Mesendoderm (in vitro differentiated cells): ENCODE results near the gene DNAJC9.
A peak's percentile ranks its signal among the peaks of the same experiment; 100 is the strongest.

ENCODE experiments used
- DNase-seq: peaks from one replicate; pipeline ENCODE4 v3.0.0; 2013
- H2AK5ac ChIP-seq: 2 replicates; pipeline ENCODE4 v1.6.1; 2013; ENCODE audit warnings: low read length, inconsistent platforms
- H2BK120ac ChIP-seq: 2 replicates; pipeline ENCODE4 v1.6.1; 2013; ENCODE audit warnings: low read depth, mild to moderate bottlenecking, low read length, moderate library complexity, mixed read lengths
- H2BK15ac ChIP-seq: replicated peaks from 2 replicates; pipeline ENCODE4 v1.6.1; 2013; ENCODE audit warnings: low read depth, mild to moderate bottlenecking, moderate library complexity
- H2BK5ac ChIP-seq: 2 replicates; pipeline ENCODE4 v1.6.1; 2013; ENCODE audit warnings: low read length, inconsistent platforms
- H3K18ac ChIP-seq: 2 replicates; pipeline ENCODE4 v1.6.1; 2013; ENCODE audit warnings: mild to moderate bottlenecking, low read length, mixed read lengths
- H3K23ac ChIP-seq: one replicate; pipeline ENCODE4 v1.6.1; 2013; ENCODE audit warnings: low read length
- H3K27ac ChIP-seq: 2 replicates; pipeline ENCODE4 v1.5.1; 2013; ENCODE audit warnings: low read depth, mild to moderate bottlenecking, inconsistent platforms, low read length, moderate library complexity
- H3K27me3 ChIP-seq: 2 replicates; pipeline ENCODE4 v1.6.1; 2013; ENCODE audit warnings: low read length, control low read depth, mild to moderate bottlenecking, inconsistent platforms; ENCODE audit not compliant: insufficient read depth, poor library complexity
- H3K36me3 ChIP-seq: 2 replicates; pipeline ENCODE4 v1.6.1; 2013; ENCODE audit warnings: low read length, inconsistent platforms; ENCODE audit not compliant: control insufficient read depth, insufficient read depth
- H3K4ac ChIP-seq: one replicate; pipeline ENCODE4 v1.6.1; 2013; ENCODE audit warnings: low read depth, mild to moderate bottlenecking, low read length, moderate library complexity
- H3K4me1 ChIP-seq: 2 replicates; pipeline ENCODE4 v1.6.1; 2013; ENCODE audit warnings: low read depth, low read length, inconsistent platforms; ENCODE audit not compliant: control insufficient read depth
- H3K4me2 ChIP-seq: 2 replicates; pipeline ENCODE4 v1.6.1; 2013; ENCODE audit warnings: low read length
- H3K4me3 ChIP-seq: 2 replicates; pipeline ENCODE4 v1.5.1; 2013; ENCODE audit warnings: mild to moderate bottlenecking, low read length
- H3K56ac ChIP-seq: one replicate; pipeline ENCODE4 v1.6.1; 2013; ENCODE audit warnings: low read length
- H3K79me1 ChIP-seq: 2 replicates; pipeline ENCODE4 v1.6.1; 2013; ENCODE audit warnings: low read length, inconsistent platforms
- H3K79me2 ChIP-seq: 2 replicates; pipeline ENCODE4 v1.6.1; 2013; ENCODE audit warnings: mild to moderate bottlenecking, low read length; ENCODE audit not compliant: control insufficient read depth, insufficient read depth
- H3K9ac ChIP-seq: 2 replicates; pipeline ENCODE4 v1.6.1; 2013; ENCODE audit warnings: low read length, inconsistent platforms
- H4K5ac ChIP-seq: one replicate; pipeline ENCODE4 v1.6.1; 2013; ENCODE audit warnings: low read length
- H4K8ac ChIP-seq: one replicate; pipeline ENCODE4 v1.6.1; 2013; ENCODE audit warnings: low read depth, mild to moderate bottlenecking, control low read depth, low read length, moderate library complexity
- WGBS: extraction: QIAGEN DNeasy Blood & Tissue Kit; methylation state at CpG from one replicate; pipeline ENCODE4 v1.1.7; 2013; ENCODE audit warnings: low lambda C conversion rate, missing lambda C conversion rate; ENCODE audit not compliant: insufficient coverage; ENCODE audit errors: extremely low coverage; 5-methylcytosine and 5-hydroxymethylcytosine counted together

Gene DNAJC9

GRCh38 chr10:73225518-73225917 is 21.5 kb downstream of the DNAJC9 start:
- H2BK15ac ChIP-seq: no peak overlapping the region
- no peaks in the 10 kb centered on the region for H3K79me1 ChIP-seq
- H3K23ac ChIP-seq: no peak overlapping the region
- no peak overlapping the region for H3K9ac ChIP-seq
- H3K4ac ChIP-seq: no peak overlapping the region
- no peak for DNase-seq
- no peak overlapping the region for H3K56ac ChIP-seq
- no peak overlapping the region for H3K18ac ChIP-seq
- H2BK5ac ChIP-seq: no peak overlapping the region
- no peak overlapping the region for H4K5ac ChIP-seq
- no peaks in the 10 kb centered on the region for H3K36me3 ChIP-seq
- H3K4me2 ChIP-seq: no peak overlapping the region
- H3K4me1 ChIP-seq: no peaks in the 10 kb centered on the region
- H3K79me2 ChIP-seq: no peaks in the 10 kb centered on the region
- H2BK120ac ChIP-seq: no peak overlapping the region
- no peaks in the 10 kb centered on the region for H3K27me3 ChIP-seq
- no peak overlapping the region for H3K27ac ChIP-seq
- H4K8ac ChIP-seq: no peak overlapping the region
- H3K4me3 ChIP-seq: no peak overlapping the region
- H2AK5ac ChIP-seq: no peak overlapping the region

GRCh38 chr10:73220989-73221388 is 26.1 kb downstream of the DNAJC9 start:
- Histone ChIP-seq H3K4ac (no peak overlapping the region), H2BK5ac (no peak overlapping the region), H3K36me3 (no peaks in the 10 kb centered on the region), H3K79me1 (no peaks in the 10 kb centered on the region), H3K9ac (no peak overlapping the region), H3K18ac (no peak overlapping the region), H3K4me3 (no peak overlapping the region), H3K56ac (no peak overlapping the region), H4K8ac (no peak overlapping the region), H3K4me2 (no peak overlapping the region), H3K4me1 (no peaks in the 10 kb centered on the region), H2BK15ac (no peak overlapping the region), H3K23ac (no peak overlapping the region), H4K5ac (no peak overlapping the region), H2AK5ac (no peak overlapping the region), H3K27me3 (no peaks in the 10 kb centered on the region), H3K27ac (no peak overlapping the region), H2BK120ac (no peak overlapping the region), H3K79me2 (no peaks in the 10 kb centered on the region)
- WGBS: no CpG with 5 or more reads among the region's 1 CpG
- DNase-seq: no peak

GRCh38 chr10:73219384-73219783 is 27.7 kb downstream of the DNAJC9 start:
- H3K9ac ChIP-seq: no peak overlapping the region
- H4K8ac ChIP-seq: no peak overlapping the region
- no peak for DNase-seq
- H3K4me2 ChIP-seq: no peak overlapping the region
- no peaks in the 10 kb centered on the region for H3K79me1 ChIP-seq
- H3K4ac ChIP-seq: no peak overlapping the region
- H3K27ac ChIP-seq: no peak overlapping the region
- no peaks in the 10 kb centered on the region for H3K27me3 ChIP-seq
- no peak overlapping the region for H3K4me3 ChIP-seq
- H2BK120ac ChIP-seq: no peak overlapping the region
- no peaks in the 10 kb centered on the region for H3K4me1 ChIP-seq
- H3K18ac ChIP-seq: no peak overlapping the region
- H4K5ac ChIP-seq: no peak overlapping the region
- H3K23ac ChIP-seq: no peak overlapping the region
- no peak overlapping the region for H2BK15ac ChIP-seq
- no peaks in the 10 kb centered on the region for H3K79me2 ChIP-seq
- H2AK5ac ChIP-seq: no peak overlapping the region
- H3K56ac ChIP-seq: no peak overlapping the region
- H3K36me3 ChIP-seq: no peaks in the 10 kb centered on the region
- H2BK5ac ChIP-seq: no peak overlapping the region

GRCh38 chr10:73218431-73219191 is 28.4 kb downstream of the DNAJC9 start:
- no peak overlapping the region for H3K4ac ChIP-seq
- H3K18ac ChIP-seq: no peak overlapping the region
- no peak overlapping the region for H3K27ac ChIP-seq
- H3K27me3 ChIP-seq: no peaks in the 10 kb centered on the region
- no peak overlapping the region for H4K5ac ChIP-seq
- H3K36me3 ChIP-seq: no peaks in the 10 kb centered on the region
- no peak overlapping the region for H3K9ac ChIP-seq
- H3K4me1 ChIP-seq: no peaks in the 10 kb centered on the region
- H2BK120ac ChIP-seq: no peak overlapping the region
- no peak overlapping the region for H3K56ac ChIP-seq
- no CpG with 5 or more reads among the region's 2 CpGs for WGBS
- no peak overlapping the region for H4K8ac ChIP-seq
- H2BK5ac ChIP-seq: no peak overlapping the region
- no peak overlapping the region for H3K23ac ChIP-seq
- no peaks in the 10 kb centered on the region for H3K79me1 ChIP-seq
- H3K79me2 ChIP-seq: no peaks in the 10 kb centered on the region
- H2AK5ac ChIP-seq: no peak overlapping the region
- no peak overlapping the region for H3K4me2 ChIP-seq
- H3K4me3 ChIP-seq: no peak overlapping the region
- H2BK15ac ChIP-seq: no peak overlapping the region
- peak; percentile 40 for DNase-seq

- Histone ChIP-seq H2AK5ac (no peak overlapping the region), H4K8ac (no peak overlapping the region), H2BK120ac (no peak overlapping the region), H3K18ac (no peak overlapping the region), H3K4me3 (no peak overlapping the region), H3K79me2 (no peaks in the 10 kb centered on the region), H3K9ac (no peak overlapping the region), H3K27me3 (no peaks in the 10 kb centered on the region), H3K79me1 (no peaks in the 10 kb centered on the region), H3K56ac (no peak overlapping the region), H3K23ac (no peak overlapping the region), H4K5ac (no peak overlapping the region), H3K4me2 (no peak overlapping the region), H3K4ac (no peak overlapping the region), H3K27ac (no peak overlapping the region), H3K4me1 (no peaks in the 10 kb centered on the region), H3K36me3 (no peaks in the 10 kb centered on the region), H2BK5ac (no peak overlapping the region), H2BK15ac (no peak overlapping the region)
- WGBS: no CpG with 5 or more reads among the region's 2 CpGs
- no peak for DNase-seq
Measured at GRCh38 chr10:73217628-73218027, 29.4 kb downstream of the DNAJC9 start.

GRCh38 chr10:73215749-73216148 is 31.3 kb downstream of the DNAJC9 start:
- Histone ChIP-seq H3K4me2 (no peak overlapping the region), H3K56ac (no peak overlapping the region), H3K9ac (no peak overlapping the region), H2BK120ac (no peak overlapping the region), H3K27ac (no peak overlapping the region), H3K4me3 (no peak overlapping the region), H2BK5ac (no peak overlapping the region), H3K4ac (no peak overlapping the region), H3K79me1 (no peaks in the 10 kb centered on the region), H4K8ac (no peak overlapping the region), H3K79me2 (no peaks in the 10 kb centered on the region), H2BK15ac (no peak overlapping the region), H3K18ac (no peak overlapping the region), H3K36me3 (no peaks in the 10 kb centered on the region), H4K5ac (no peak overlapping the region), H3K27me3 (no peaks in the 10 kb centered on the region), H2AK5ac (no peak overlapping the region), H3K4me1 (no peaks in the 10 kb centered on the region), H3K23ac (no peak overlapping the region)
- no peak for DNase-seq
- no CpG with 5 or more reads among the region's 1 CpG for WGBS
